Mucosa of rectum (tissue), 2 donors: ENCODE data around the gene SWAP70.

Experiments
- H3K27ac ChIP-seq, 2 donors: one replicate each; pipeline ENCODE4 v1.7.0; 2013; ENCODE audit warnings: inconsistent platforms in 2 of 2, low read depth in 2 of 2, low read length in 2 of 2
- H3K27me3 ChIP-seq, 2 donors: one replicate each; pipeline ENCODE4 v1.7.0; 2013; ENCODE audit warnings: low read length in 2 of 2; ENCODE audit not compliant: control insufficient read depth in 2 of 2, insufficient read depth in 2 of 2
- H3K36me3 ChIP-seq, 2 donors: one replicate each; pipeline ENCODE4 v1.7.0; 2013; ENCODE audit warnings: low read length in 2 of 2; ENCODE audit not compliant: control insufficient read depth in 2 of 2, insufficient read depth in 2 of 2
- H3K4me1 ChIP-seq, 2 donors: one replicate each; pipeline ENCODE4 v1.7.0; 2013; ENCODE audit warnings: low read length in 2 of 2, mild to moderate bottlenecking in 1 of 2; ENCODE audit not compliant: control insufficient read depth in 2 of 2, insufficient read depth in 2 of 2
- H3K4me3 ChIP-seq, 2 donors: one replicate each; pipeline ENCODE4 v1.7.0; 2013; ENCODE audit warnings: low read length in 2 of 2
- H3K9ac ChIP-seq, 2 donors: one replicate each; pipeline ENCODE4 v1.7.0; 2013; ENCODE audit warnings: low read length in 2 of 2, low read depth in 1 of 2, mild to moderate bottlenecking in 1 of 2
- H3K9me3 ChIP-seq, 2 donors: one replicate each; pipeline ENCODE4 v1.7.0; 2013; ENCODE audit warnings: low read length in 2 of 2; ENCODE audit not compliant: control insufficient read depth in 2 of 2
- donor health status: healthy.
- donor health status: Normal muscosa, but diverticular disease.

The SWAP70 gene

DNA sequence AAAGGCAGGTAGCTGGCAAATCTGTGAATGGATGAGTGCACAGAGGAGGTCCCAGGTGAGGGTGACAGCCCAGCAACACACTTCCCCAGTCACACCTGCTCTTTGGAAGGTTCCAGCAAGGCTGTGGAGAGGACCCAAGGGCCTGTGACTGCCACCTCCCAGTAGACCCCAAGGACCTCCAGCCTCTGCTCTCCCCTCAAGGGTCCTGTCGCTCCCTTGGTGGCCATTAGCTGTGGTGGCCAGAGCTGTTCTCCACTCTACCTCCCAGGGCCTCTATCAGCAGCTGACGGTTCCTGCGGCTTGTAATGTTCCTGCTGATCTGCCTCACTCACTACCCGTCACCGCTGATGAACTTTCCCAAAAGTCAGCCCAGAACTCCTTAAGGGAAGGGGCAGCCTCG is 93.0 kb downstream of the SWAP70 start:
- no peaks in the 10 kb centered on the region for H3K27me3 ChIP-seq
- H3K27ac ChIP-seq: no peak overlapping the region
- no peak overlapping the region for H3K9ac ChIP-seq
- H3K9me3 ChIP-seq: no peaks in the 10 kb centered on the region
- H3K4me3 ChIP-seq: no peak overlapping the region
- H3K4me1 ChIP-seq: peaks cover 21 to 24% of the 10 kb centered on the region in 2 donors
- H3K36me3 ChIP-seq: peaks cover 0 to 4% of the 10 kb centered on the region in 2 donors

DNA sequence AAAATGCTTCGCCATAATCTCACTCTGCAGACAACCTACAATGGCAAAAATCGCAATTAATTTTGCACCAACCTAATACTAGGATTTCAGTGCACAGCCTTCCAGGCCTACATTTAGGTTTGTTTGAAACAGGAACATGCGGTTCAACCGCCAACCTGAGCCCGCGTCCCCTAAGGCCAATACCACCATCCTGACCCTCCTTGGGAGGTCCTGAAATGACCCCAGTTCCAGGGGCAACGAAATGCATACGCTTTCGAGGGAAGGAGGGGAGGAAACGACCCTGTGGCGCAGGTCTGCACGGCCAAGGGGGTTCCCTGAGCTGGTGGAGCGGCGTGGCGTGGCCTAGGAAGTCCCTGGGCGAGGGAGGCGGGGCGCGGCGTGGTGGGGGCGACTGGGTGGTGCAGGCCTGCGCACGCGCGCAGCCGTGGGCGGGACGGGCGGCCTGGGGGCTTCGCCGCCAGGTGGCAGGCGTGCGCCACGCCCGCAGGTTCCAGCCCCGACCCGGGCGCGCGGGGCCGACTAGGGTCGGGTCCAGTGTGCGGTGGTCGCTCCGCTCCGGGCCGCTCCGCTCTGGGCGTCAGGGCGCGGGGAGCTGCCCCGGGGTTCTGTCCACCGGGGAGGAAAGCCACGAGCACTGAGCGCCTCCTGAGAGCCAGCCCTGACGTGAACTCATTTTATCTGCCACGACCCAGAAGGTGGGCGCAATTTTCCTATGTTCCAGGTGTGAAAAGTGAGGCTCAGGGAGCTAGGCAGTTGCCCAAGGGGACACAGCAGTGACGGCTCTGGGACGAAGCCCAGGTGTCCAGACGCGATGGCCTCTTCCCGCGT is 94.1 kb downstream of the SWAP70 start:
- Histone ChIP-seq H3K9ac (peak overlapping the region; percentile 83 to 94), H3K27ac (peak overlapping the region; percentile 83 to 87), H3K4me1 (peaks cover 21 to 29% of the 10 kb centered on the region in 2 donors), H3K27me3 (no peaks in the 10 kb centered on the region), H3K36me3 (no peaks in the 10 kb centered on the region), H3K4me3 (peak overlapping the region; percentile 74 to 91), H3K9me3 (no peaks in the 10 kb centered on the region)

GRCh38 chr11:9758637-9759518 is 95.0 kb downstream of the SWAP70 start:
- H3K4me1 ChIP-seq: peaks cover 21 to 29% of the 10 kb centered on the region in 2 donors
- peak overlapping the region; percentile 83 to 87 for H3K27ac ChIP-seq
- H3K9ac ChIP-seq: peak overlapping the region; percentile 83 to 94

DNA sequence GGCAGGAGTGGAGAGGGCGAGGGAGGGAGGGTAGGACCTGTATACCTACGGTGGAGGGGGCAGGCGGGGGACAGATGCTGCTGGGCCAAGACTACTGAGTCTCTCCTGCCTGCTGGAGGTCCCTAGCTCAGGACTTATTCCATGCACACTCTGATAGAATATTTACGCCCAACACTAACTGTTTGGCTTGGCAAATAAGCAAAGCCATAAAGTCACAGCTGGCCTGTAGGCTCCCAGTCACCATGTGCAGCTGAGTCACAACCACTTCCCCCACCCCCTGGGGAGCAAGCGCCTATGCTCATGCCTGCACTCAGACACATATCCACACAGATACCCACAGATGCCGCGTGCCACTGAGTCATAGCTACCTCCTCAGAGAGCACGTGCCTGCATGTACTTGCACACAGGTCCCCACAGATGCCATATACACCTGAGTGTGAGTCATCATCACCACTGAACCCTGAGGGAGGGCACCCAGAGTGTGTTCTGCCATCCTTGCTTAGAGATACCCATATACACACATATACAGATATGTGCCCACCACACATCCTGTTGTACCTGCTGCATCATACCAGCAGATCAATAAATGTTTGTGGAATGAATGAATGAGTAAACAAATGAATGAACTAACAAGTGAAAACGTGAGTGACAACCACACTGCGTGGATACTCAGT is 95.8 kb downstream of the SWAP70 start:
- Histone ChIP-seq H3K36me3 (no peaks in the 10 kb centered on the region), H3K9ac (peak overlapping the region; percentile 83 to 94), H3K4me1 (peaks cover 21 to 29% of the 10 kb centered on the region in 2 donors), H3K27ac (peak overlapping the region; percentile 83 to 87), H3K9me3 (no peaks in the 10 kb centered on the region), H3K27me3 (no peaks in the 10 kb centered on the region), H3K4me3 (peak overlapping the region; percentile 74 to 91)

More at GRCh38 chr11:9758637-9759518, 95.0 kb downstream of the SWAP70 start:
- H3K27me3 ChIP-seq: no peaks in the 10 kb centered on the region
- no peaks in the 10 kb centered on the region for H3K36me3 ChIP-seq
- no peaks in the 10 kb centered on the region for H3K9me3 ChIP-seq
- H3K4me3 ChIP-seq: peak overlapping the region; percentile 74 to 91

GRCh38 chr11:9760193-9760575 is 96.3 kb downstream of the SWAP70 start:
- Histone ChIP-seq H3K36me3 (no peaks in the 10 kb centered on the region), H3K27me3 (no peaks in the 10 kb centered on the region), H3K4me3 (no peak overlapping the region), H3K27ac (peak overlapping the region; percentile 70 to 87), H3K9me3 (no peaks in the 10 kb centered on the region), H3K9ac (no peak overlapping the region), H3K4me1 (peaks cover 21 to 29% of the 10 kb centered on the region in 2 donors)

DNA sequence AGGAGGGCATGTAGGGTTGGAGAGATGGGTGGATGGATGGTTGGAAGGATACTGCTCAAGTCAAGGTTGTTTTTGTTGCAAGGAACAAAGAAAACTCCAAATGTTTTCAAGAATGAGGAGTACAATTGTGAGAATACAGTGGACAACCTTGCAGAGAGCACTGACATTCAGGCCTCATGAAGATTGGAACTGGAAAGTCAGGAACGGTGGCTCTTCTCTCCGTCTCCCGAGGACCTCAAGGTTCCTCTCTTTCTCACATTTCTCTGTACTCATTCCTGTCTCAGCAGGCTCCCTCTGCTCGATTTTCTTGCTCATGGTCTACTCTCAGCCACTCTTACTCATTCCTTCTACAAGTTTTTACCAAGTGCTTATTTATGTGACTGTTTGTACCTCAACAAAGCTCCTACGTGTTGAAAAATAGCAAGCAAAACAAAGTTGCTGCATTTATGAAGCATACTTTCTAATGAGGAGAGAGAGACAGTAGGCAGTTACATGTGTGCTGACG is 97.6 kb downstream of the SWAP70 start:
- Histone ChIP-seq H3K9ac (no peak overlapping the region), H3K4me3 (no peak overlapping the region), H3K36me3 (no peaks in the 10 kb centered on the region), H3K4me1 (peaks cover 24 to 29% of the 10 kb centered on the region in 2 donors), H3K27ac (no peak overlapping the region), H3K27me3 (no peaks in the 10 kb centered on the region), H3K9me3 (no peaks in the 10 kb centered on the region)

DNA sequence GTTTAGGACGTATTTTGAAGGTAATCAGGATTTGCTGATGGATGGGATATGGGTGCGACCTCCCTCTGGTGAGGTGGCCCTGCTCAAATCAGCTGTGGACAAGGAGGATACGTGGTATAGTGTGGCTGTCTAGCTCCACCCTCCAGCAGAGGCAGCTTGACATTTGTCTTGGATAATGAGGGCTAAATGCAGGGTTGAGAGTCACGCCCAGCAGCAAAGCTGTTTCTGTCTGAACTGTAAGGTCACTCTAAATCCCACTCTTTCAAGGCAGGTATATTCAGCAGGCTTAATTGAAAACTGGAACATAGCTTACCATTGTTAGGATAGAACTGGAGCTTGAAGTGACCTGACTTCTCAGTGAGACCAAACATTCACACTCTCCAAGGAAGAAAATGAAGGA is 98.7 kb downstream of the SWAP70 start:
- Histone ChIP-seq H3K4me3 (no peak overlapping the region), H3K27me3 (no peaks in the 10 kb centered on the region), H3K27ac (peak overlapping the region; percentile 7 to 50), H3K9me3 (no peaks in the 10 kb centered on the region), H3K9ac (no peak overlapping the region), H3K4me1 (peaks cover 22 to 29% of the 10 kb centered on the region in 2 donors), H3K36me3 (no peaks in the 10 kb centered on the region)

- Histone ChIP-seq H3K9me3 (no peaks in the 10 kb centered on the region), H3K9ac (no peak overlapping the region), H3K27me3 (no peaks in the 10 kb centered on the region), H3K4me3 (no peak overlapping the region), H3K4me1 (peaks cover 18 to 25% of the 10 kb centered on the region in 2 donors), H3K36me3 (no peaks in the 10 kb centered on the region), H3K27ac (no peak overlapping the region)
Measured at GRCh38 chr11:9763301-9763700, 99.4 kb downstream of the SWAP70 start.

- no peaks in the 10 kb centered on the region for H3K27me3 ChIP-seq
- H3K36me3 ChIP-seq: no peaks in the 10 kb centered on the region
- no peak overlapping the region for H3K9ac ChIP-seq
- H3K4me1 ChIP-seq: peaks cover 6 to 7% of the 10 kb centered on the region in 2 donors
- peak overlapping the region; percentile 46 to 59 for H3K27ac ChIP-seq
- no peaks in the 10 kb centered on the region for H3K9me3 ChIP-seq
- H3K4me3 ChIP-seq: no peak overlapping the region
Measured at GRCh38 chr11:9765320-9766101, 101.6 kb downstream of the SWAP70 start.
